H1 (cell line): ENCODE data around the gene PRR12. TPM values are rescaled to one million over a fixed set of nuclear protein-coding genes. Genes with fewer than 3 reads are reported as not detected.

Experiments used
- CTCF ChIA-PET: fragments of 300-600 bp; sonication (Branson Sonifier 250); formaldehyde crosslinking; loops from one replicate; lab custom pipeline; 2021; ENCODE audit not compliant: partially characterized antibody; lab: Charles Lee
- POLR2A ChIA-PET: fragments of 300-600 bp; sonication (Branson Sonifier 250); formaldehyde crosslinking; loops from one replicate; lab custom pipeline; 2021; ENCODE audit warnings: inconsistent platforms; ENCODE audit not compliant: partially characterized antibody; lab: Charles Lee
- DNase-seq, 2 experiments: peaks; one replicate each; pipeline versions ENCODE4 v3.0.0 to v3.0.0-alpha.2; 2010 to 2022; ENCODE audit warnings: low spot score in 2 of 2, low read depth in 1 of 2, mixed read lengths in 1 of 2
- FAIRE-seq: peaks from 2 replicates; lab custom pipeline; 2011; peaks lifted over from hg19 to GRCh38; lab: Jason Lieb, UNC
- H2AFZ ChIP-seq: 2 replicates; pipeline ENCODE4 v1.8.1; 2012; ENCODE audit warnings: low read length, inconsistent platforms
- H2AK5ac ChIP-seq: 2 replicates; pipeline ENCODE4 v1.6.1; 2013; ENCODE audit warnings: low read depth, low read length
- H2BK120ac ChIP-seq: replicated peaks from 2 replicates; pipeline ENCODE3; 2013; ENCODE audit warnings: low read depth, low read length, inconsistent platforms
- H2BK12ac ChIP-seq: 2 replicates; pipeline ENCODE4 v1.6.1; 2013; ENCODE audit warnings: low read depth, low read length
- H2BK15ac ChIP-seq: 2 replicates; pipeline ENCODE4 v1.6.1; 2013; ENCODE audit warnings: low read length
- H2BK20ac ChIP-seq: 2 replicates; pipeline ENCODE4 v1.6.1; 2013; ENCODE audit warnings: low read length
- H2BK5ac ChIP-seq: 2 replicates; pipeline ENCODE4 v1.6.1; 2013; ENCODE audit warnings: low read depth, low read length
- H3K14ac ChIP-seq: 2 replicates; pipeline ENCODE4 v1.6.1; 2013; ENCODE audit warnings: inconsistent platforms; ENCODE audit not compliant: insufficient read length
- H3K18ac ChIP-seq: 2 replicates; pipeline ENCODE4 v1.6.1; 2013; ENCODE audit warnings: low read length; ENCODE audit errors: extremely low read depth
- H3K23ac ChIP-seq: 2 replicates; pipeline ENCODE4 v1.6.1; 2013; ENCODE audit warnings: inconsistent platforms; ENCODE audit not compliant: insufficient read length
- H3K23me2 ChIP-seq: 2 replicates; pipeline ENCODE4 v1.6.1; 2013; ENCODE audit warnings: low read depth, low read length
- H3K27ac ChIP-seq: 2 replicates; pipeline ENCODE4 v1.6.1; 2011; ENCODE audit warnings: low read depth, low read length, inconsistent platforms
- H3K27me3 ChIP-seq, 4 experiments: replicated peaks in 1 of 4; 1 replicate in 1 of 4; 2 replicates in 3 of 4; pipeline versions ENCODE4 v1.6.1 to v1.8.1; 2011 to 2013; ENCODE audit warnings: low read length in 3 of 4, mild to moderate bottlenecking in 3 of 4, inconsistent platforms in 2 of 4, mixed read lengths in 2 of 4, moderate library complexity in 1 of 4; ENCODE audit not compliant: control insufficient read depth in 3 of 4, insufficient read depth in 3 of 4; ENCODE audit errors: extremely low read depth in 1 of 4
- H3K36me3 ChIP-seq, 4 experiments: 2 replicates each; pipeline versions ENCODE4 v1.6.1 to v1.8.1; 2011 to 2013; ENCODE audit warnings: mild to moderate bottlenecking in 4 of 4, low read length in 3 of 4, moderate library complexity in 2 of 4, control low read depth in 1 of 4, inconsistent platforms in 1 of 4; ENCODE audit not compliant: insufficient read depth in 4 of 4, control insufficient read depth in 2 of 4
- H3K4ac ChIP-seq: replicated peaks from 2 replicates; pipeline ENCODE3; 2013; ENCODE audit warnings: low read length, low read depth, mixed read lengths, inconsistent platforms; ENCODE audit not compliant: insufficient read length
- H3K4me1 ChIP-seq, 4 experiments: replicated peaks in 1 of 4; 1 replicate in 1 of 4; 2 replicates in 3 of 4; pipeline versions ENCODE4 v1.6.1 to v1.8.1; 2011 to 2013; ENCODE audit warnings: low read length in 3 of 4, inconsistent platforms in 2 of 4, mixed read lengths in 1 of 4; ENCODE audit not compliant: insufficient read depth in 4 of 4, control insufficient read depth in 3 of 4
- H3K4me2 ChIP-seq, 2 experiments: 2 replicates each; pipeline versions ENCODE4 v1.6.1 to v1.8.1; 2011 to 2013; ENCODE audit warnings: low read depth in 2 of 2, low read length in 2 of 2, control low read depth in 1 of 2, inconsistent platforms in 1 of 2, mild to moderate bottlenecking in 1 of 2; ENCODE audit not compliant: insufficient read depth in 1 of 2
- H3K4me3 ChIP-seq, 4 experiments: fragments of 200-600, 300-600 bp in 1 of 4; sonication (generic), shearing (Covaris generic), sonication (Bioruptor Twin) in 1 of 4; 2 replicates each; pipeline versions ENCODE4 v1.5.1 to v1.8.1; 2011 to 2016; ENCODE audit warnings: low read length in 4 of 4, low read depth in 3 of 4, control low read depth in 2 of 4, inconsistent platforms in 2 of 4, mild to moderate bottlenecking in 2 of 4, mixed read lengths in 1 of 4, moderate library complexity in 1 of 4; ENCODE audit not compliant: insufficient read depth in 2 of 4; ENCODE audit errors: extremely low read depth in 1 of 4
- H3K56ac ChIP-seq: replicated peaks from 2 replicates; pipeline ENCODE3; 2013; ENCODE audit warnings: low read depth, mild to moderate bottlenecking, mixed read lengths, low read length, inconsistent platforms; ENCODE audit not compliant: insufficient read length
- H3K79me1 ChIP-seq: 2 replicates; pipeline ENCODE4 v1.6.1; 2013; ENCODE audit warnings: low read depth, low read length, control low read depth
- H3K79me2 ChIP-seq, 2 experiments: 2 replicates each; pipeline versions ENCODE4 v1.6.1 to v1.8.1; 2012 to 2013; ENCODE audit warnings: low read length in 2 of 2, mild to moderate bottlenecking in 2 of 2, inconsistent platforms in 1 of 2; ENCODE audit not compliant: insufficient read depth in 2 of 2, control insufficient read depth in 1 of 2
- H3K9ac ChIP-seq, 4 experiments: replicated peaks in 1 of 4; 1 replicate in 1 of 4; 2 replicates in 3 of 4; pipeline versions ENCODE4 v1.6.1 to v1.8.1; 2011 to 2013; ENCODE audit warnings: low read depth in 3 of 4, low read length in 3 of 4, control low read depth in 2 of 4, mild to moderate bottlenecking in 2 of 4, moderate library complexity in 2 of 4, inconsistent platforms in 1 of 4; ENCODE audit errors: extremely low read depth in 1 of 4
- H3K9me3 ChIP-seq, 2 experiments: 2 replicates each; pipeline versions ENCODE4 v1.6.1 to v1.8.1; 2012 to 2013; ENCODE audit warnings: mild to moderate bottlenecking in 2 of 2, moderate library complexity in 2 of 2, control low read depth in 1 of 2, inconsistent platforms in 1 of 2, low read depth in 1 of 2, low read length in 1 of 2, mixed read lengths in 1 of 2; ENCODE audit not compliant: insufficient read depth in 2 of 2
- H4K20me1 ChIP-seq, 2 experiments: replicated peaks in 1 of 2; 2 replicates each; pipeline versions ENCODE3 to v1.8.1; 2011 to 2013; ENCODE audit warnings: inconsistent platforms in 2 of 2, low read length in 2 of 2, mild to moderate bottlenecking in 1 of 2; ENCODE audit not compliant: insufficient read depth in 2 of 2, control insufficient read depth in 1 of 2
- H4K5ac ChIP-seq: 2 replicates; pipeline ENCODE4 v1.6.1; 2013; ENCODE audit warnings: low read length, low read depth, mixed read lengths, inconsistent platforms; ENCODE audit not compliant: insufficient read length
- H4K8ac ChIP-seq: 2 replicates; pipeline ENCODE4 v1.8.0; 2013; ENCODE audit warnings: mild to moderate bottlenecking, moderate library complexity, low read length, inconsistent platforms; ENCODE audit not compliant: insufficient read depth; ENCODE audit errors: extremely low read depth
- H4K91ac ChIP-seq: replicated peaks from 2 replicates; pipeline ENCODE3; 2013; ENCODE audit warnings: low read length, mixed read lengths, inconsistent platforms; ENCODE audit not compliant: insufficient read length
- BRCA1 ChIP-seq: IDR thresholded peaks from 2 replicates; pipeline ENCODE4 v1.6.1; 2012; ENCODE audit warnings: low read depth, low read length, improper control_type of control experiment
- EGR1 ChIP-seq: IDR thresholded peaks from 2 replicates; pipeline ENCODE4 v1.6.1; 2011; ENCODE audit warnings: low read depth, low read length, borderline replicate concordance
- POLR2A ChIP-seq, 2 experiments: IDR thresholded peaks; 1 replicate in 1 of 2; 2 replicates in 1 of 2; pipeline ENCODE4 v1.6.1; 2011; ENCODE audit warnings: low read depth in 2 of 2, low read length in 2 of 2, mild to moderate bottlenecking in 2 of 2; ENCODE audit errors: control extremely low read depth in 1 of 2
- RAD21 ChIP-seq, 2 experiments: IDR thresholded peaks in 1 of 2; conservative IDR thresholded peaks in 1 of 2; 2 replicates each; pipeline ENCODE4 v1.6.1; 2011; ENCODE audit warnings: low read depth in 2 of 2, low read length in 2 of 2, improper control_type of control experiment in 1 of 2, inconsistent platforms in 1 of 2, mild to moderate bottlenecking in 1 of 2, moderate library complexity in 1 of 2
- RFX5 ChIP-seq: IDR thresholded peaks from 2 replicates; pipeline ENCODE4 v1.6.1; 2011; ENCODE audit warnings: low read depth, low read length, improper control_type of control experiment, borderline replicate concordance
- RNF2 ChIP-seq: fragments of 200-900, 300-1000 bp; sonication (generic); IDR thresholded peaks from 2 replicates; pipeline ENCODE4 v1.7.1; 2016; ENCODE audit warnings: borderline replicate concordance, low read depth, mild to moderate bottlenecking, antibody characterized with exemption, low read length; ENCODE audit not compliant: poor library complexity, severe bottlenecking; ENCODE audit errors: missing control alignments
- RXRA ChIP-seq: IDR thresholded peaks from 2 replicates; pipeline ENCODE4 v1.6.1; 2011; ENCODE audit warnings: low read depth, mild to moderate bottlenecking, low read length, moderate library complexity; ENCODE audit not compliant: insufficient read depth
- SAP30 ChIP-seq: fragments of 300-600 bp; sonication (generic); IDR thresholded peaks from 2 replicates; pipeline ENCODE4 v1.7.1; 2012; ENCODE audit warnings: low read length, moderate library complexity, mild to moderate bottlenecking, inconsistent platforms; ENCODE audit not compliant: insufficient read depth, insufficient replicate concordance
- TEAD4 ChIP-seq: IDR thresholded peaks from 2 replicates; pipeline ENCODE4 v1.6.1; 2012; ENCODE audit warnings: low read depth, low read length, inconsistent platforms, mixed read lengths
- YY1 ChIP-seq: IDR thresholded peaks from 2 replicates; pipeline ENCODE4 v1.6.1; 2011; ENCODE audit warnings: low read depth, mild to moderate bottlenecking, low read length
- ZNF274 ChIP-seq: IDR thresholded peaks from 2 replicates; pipeline ENCODE4 v1.7.0; 2012; ENCODE audit warnings: low read length, borderline replicate concordance; ENCODE audit errors: extremely low read depth
- WGBS, 2 experiments: shearing (Covaris generic) in 1 of 2; methylation state at CpG; one replicate each; pipeline versions ENCODE4 v1.1.6 to v1.1.7; 2013 to 2015; ENCODE audit warnings: low lambda C conversion rate in 2 of 2, mixed read lengths in 2 of 2, inconsistent platforms in 1 of 2, low coverage in 1 of 2, missing lambda C conversion rate in 1 of 2; ENCODE audit not compliant: insufficient replicate concordance in 2 of 2, insufficient coverage in 1 of 2, insufficient read length in 1 of 2; ENCODE audit errors: extremely low coverage in 1 of 2, missing lambda C conversion rate in 1 of 2; 5-methylcytosine and 5-hydroxymethylcytosine counted together
- polyA plus RNA-seq, 7 experiments: library from polyadenylated mRNA; depleted of rRNA in 3 of 7; stranded (reverse) in 5 of 7; unstranded in 2 of 7; fragments of >200 nt in 5 of 7; fragments of 200-250 nt in 2 of 7; gene quantifications; 1 replicate in 5 of 7; 2 replicates in 1 of 7; 4 replicates in 1 of 7; pipeline versions ENCODE4 v1.2.1 to v1.2.3, GENCODE V29; 2011 to 2013; ENCODE audit warnings: missing spikeins in 2 of 7, mixed read lengths in 2 of 7
- total RNA-seq: library from RNA; stranded (reverse); fragmentation: NEBNext Ultra II Directional; extraction: Animal tissue kit (Norgen Biotek cat#: 25700); gene quantifications from 2 replicates; pipeline ENCODE4 v1.2.1, GENCODE V29; 2021

Gene PRR12
- total and polyA plus RNA-seq, 2 of the 8 experiments (the other 6 are each of a cell fraction or from before 2014, with no cell fraction given), result 2.5 to 59.4 TPM

- peaks cover 0 to 24% of the 10 kb centered on the region in 2 experiments for H4K20me1 ChIP-seq
- H3K9ac ChIP-seq, result no peak overlapping the region
- H2AFZ ChIP-seq, result no peak overlapping the region
- FAIRE-seq (no peak), DNase-seq (no peak)
- H3K4me3 ChIP-seq, result no peak overlapping the region
- no peak overlapping the region for H2BK12ac ChIP-seq
- no peak overlapping the region for H3K14ac ChIP-seq
- no peak overlapping the region for H3K27ac ChIP-seq
- H3K56ac ChIP-seq, result no peak overlapping the region
- no peaks in the 10 kb centered on the region for H3K27me3 ChIP-seq
- WGBS, 2 experiments, result 96% methylated on average over 16 of the region's 26 CpGs; no CpG with 5 or more reads in 1 of the 2 experiments
- H2AK5ac ChIP-seq, result no peak overlapping the region
- no peaks in the 10 kb centered on the region for H3K9me3 ChIP-seq
- no peak overlapping the region for H4K91ac ChIP-seq
- CTCF ChIA-PET, result interaction anchor here (0.6 to 1.0 kb wide), 4 partner anchors 10 to 95 kb away, joined by 3 read pairs; no protein-coding TSS in a partner anchor
- H2BK5ac ChIP-seq, result no peak overlapping the region
- H3K79me2 ChIP-seq, result peaks cover 4 to 60% of the 10 kb centered on the region in 2 experiments; a peak in 2 of 4 replicates
- H3K4me2 ChIP-seq, result no peak overlapping the region
- no peak overlapping the region for H2BK120ac ChIP-seq
- H3K36me3 ChIP-seq, result peaks cover 21 to 86% (median 66%) of the 10 kb centered on the region in 4 experiments
- no peak overlapping the region for H4K5ac ChIP-seq
- peaks cover under 1% of the 10 kb centered on the region for H3K79me1 ChIP-seq
- H3K18ac ChIP-seq, result no peak overlapping the region
- no peaks in the 10 kb centered on the region for H3K23me2 ChIP-seq
- no peaks in the 10 kb centered on the region for H3K4me1 ChIP-seq
- no peak overlapping the region for H2BK15ac ChIP-seq
- no peak overlapping the region for H3K23ac ChIP-seq
- POLR2A ChIA-PET, result interaction anchor here (0.8 to 50.7 kb wide), 5 partner anchors 2 to 62 kb away, joined by 3 to 840 read pairs (median 5); partner anchors contain the start of genes NOSIP, PRR12, RRAS and SCAF1
- H4K8ac ChIP-seq, result no peak overlapping the region; the same call in 1 of the 2 replicates
- H2BK20ac ChIP-seq, result no peak overlapping the region
- H3K4ac ChIP-seq, result no peak overlapping the region
- TF ChIP-seq RAD21 (IDR thresholded peaks at IDR 0.05 in 1 of 2, conservative IDR thresholded peaks at IDR 0.05 in 1 of 2; ENCODE audit: low read depth in 2 of 2, low read length in 2 of 2) (no peak), SAP30 (no peak), RXRA (no peak), POLR2A (IDR thresholded peaks at IDR 0.05; ENCODE audit: control extremely low read depth in 1 of 2, low read depth in 2 of 2, low read length in 2 of 2) (no peak), ZNF274 (no peak), RFX5 (no peak), TEAD4 (no peak), BRCA1 (no peak), YY1 (no peak), RNF2 (no peak), EGR1 (no peak)
These were observed 8.7 kb downstream of the PRR12 start for GRCh38 chr19:49599378-49600295.
